HG03571 (cell line): Measurements from ENCODE around the gene CDC123.
"Not testable (repeated sequence)": the region's sequence is repeated elsewhere in the genome, so short reads cannot be mapped to it uniquely, and the experiment has no call there.

Experiments used
- ATAC-seq: cut with Tn5 transposase; IDR thresholded peaks from one replicate; pipeline ENCODE4 v1.9.1; 2021; ENCODE audit not compliant: unreplicated experiment

The CDC123 gene

DNA sequence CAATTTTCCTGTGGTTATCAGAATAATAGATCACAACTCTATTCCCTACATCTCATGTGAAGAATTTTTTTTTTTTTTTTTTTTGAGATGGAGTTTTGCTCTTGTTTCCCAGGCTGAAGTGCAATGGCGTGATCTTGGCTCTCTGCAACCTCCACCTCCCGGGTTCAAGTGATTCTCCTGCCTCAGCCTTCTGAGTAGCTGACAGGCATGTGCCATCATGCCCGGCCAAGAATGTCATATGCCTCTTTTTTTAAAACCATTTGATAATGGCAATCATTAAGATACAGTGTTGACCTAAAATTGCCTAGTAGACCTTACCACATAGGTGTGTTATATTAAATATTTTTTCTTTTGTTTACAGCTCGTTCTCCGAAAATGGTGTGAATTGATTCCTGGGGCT is 38.7 kb downstream of the CDC123 start:
- not testable (repeated sequence) for ATAC-seq

GRCh38 chr10:12235116-12235694 is 39.2 kb downstream of the CDC123 start:
- no peak for ATAC-seq

- ATAC-seq, result no peak
These were observed 39.8 kb downstream of the CDC123 start for GRCh38 chr10:12235796-12236195.

DNA sequence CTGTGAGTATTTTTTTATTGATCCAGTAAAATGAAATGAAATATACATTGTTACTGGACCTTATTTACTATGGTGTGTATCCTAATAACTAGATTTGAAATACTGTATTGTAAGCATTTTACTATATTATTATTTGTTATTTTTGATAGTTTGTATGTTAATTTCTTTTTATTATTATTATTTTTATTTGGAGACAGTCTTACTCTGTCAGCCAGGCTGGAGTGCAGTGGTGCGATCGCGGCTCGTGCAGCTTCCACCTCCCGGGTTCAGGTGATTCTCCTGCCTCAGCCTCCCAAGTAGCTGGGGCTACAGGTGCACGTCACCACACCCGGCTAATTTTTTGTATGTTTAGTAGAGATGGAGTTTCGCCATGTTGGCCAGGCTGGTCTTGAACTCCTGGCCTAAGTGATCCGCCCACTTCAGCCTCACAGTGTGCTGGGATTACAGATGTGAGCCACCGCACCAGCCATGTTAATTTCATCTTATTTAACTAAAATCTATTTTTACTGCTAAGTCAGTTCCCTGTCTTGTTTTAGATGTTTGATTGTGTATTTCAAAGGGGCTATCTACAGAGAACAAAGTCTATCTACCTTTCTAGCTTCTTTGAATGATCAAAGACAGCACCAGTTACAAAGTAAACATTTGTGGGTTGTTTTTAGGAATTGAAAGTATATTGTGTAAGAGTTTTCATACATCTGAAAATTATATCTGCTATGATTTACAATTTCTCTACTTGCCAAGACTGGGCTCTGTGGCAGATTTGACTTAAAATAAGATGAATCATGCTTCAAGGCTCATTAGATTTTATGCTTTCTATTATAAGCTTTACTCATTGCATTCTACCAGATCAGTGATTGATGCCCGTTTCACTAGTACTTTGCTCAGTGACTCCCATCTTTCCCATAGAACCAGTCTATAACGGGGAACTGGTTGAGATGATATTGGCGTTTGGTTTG is 41.6 kb downstream of the CDC123 start:
- no peak for ATAC-seq

DNA sequence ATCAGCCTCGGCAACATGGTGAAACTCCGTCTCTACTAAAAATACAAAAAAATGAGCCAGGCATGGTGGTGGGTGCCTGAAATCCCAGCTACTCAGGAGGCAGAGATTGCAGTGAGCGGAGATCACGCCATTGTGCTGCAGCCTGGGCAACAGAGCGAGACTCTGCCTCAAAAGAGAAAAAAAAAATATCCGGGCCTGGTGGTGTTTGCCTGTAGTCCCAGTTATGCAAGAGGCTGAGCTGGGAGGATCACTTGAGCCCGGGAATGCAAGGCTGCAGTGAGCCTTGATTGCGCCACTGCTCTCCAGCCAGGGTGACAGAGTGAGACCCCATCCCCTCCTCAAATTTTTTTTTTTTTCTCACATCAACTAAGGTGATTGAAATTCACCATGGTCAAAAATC is 42.8 kb downstream of the CDC123 start:
- no peak for ATAC-seq

DNA sequence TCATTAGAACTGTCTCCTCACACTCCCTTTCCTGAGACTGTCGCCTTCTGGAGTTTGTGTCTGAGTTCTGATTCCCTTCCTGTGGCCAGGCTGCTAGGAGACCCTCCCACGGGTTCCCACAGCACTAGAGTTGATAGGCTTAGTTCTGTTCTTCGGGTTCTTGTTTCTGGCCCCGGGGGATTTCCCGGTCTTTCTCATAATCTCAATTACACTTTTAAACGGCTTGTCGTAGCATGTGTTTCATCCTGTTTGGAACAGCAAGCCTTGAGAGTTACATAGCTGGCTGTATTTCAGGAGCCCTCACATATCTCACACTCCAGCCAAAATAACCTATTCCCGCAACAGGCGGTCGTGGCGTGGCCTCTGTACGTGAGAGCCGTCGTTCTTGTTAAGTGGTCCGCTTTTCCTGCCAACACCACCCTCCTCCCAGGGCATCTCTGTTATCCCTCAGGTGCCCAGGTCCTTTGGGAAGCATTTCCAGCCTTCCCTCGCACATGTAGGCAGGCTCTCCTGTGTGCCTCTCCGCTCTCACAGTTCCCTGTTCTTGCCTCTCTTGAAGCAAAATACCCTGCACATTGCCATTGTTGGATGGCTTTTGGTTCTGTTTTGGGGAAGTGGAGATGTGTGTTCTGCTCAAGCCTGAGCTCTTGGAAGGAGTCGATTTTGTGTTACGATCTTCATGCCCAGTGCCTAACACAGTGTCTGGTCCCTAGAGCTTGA is 46.0 kb downstream of the CDC123 start:
- no peak for ATAC-seq

DNA sequence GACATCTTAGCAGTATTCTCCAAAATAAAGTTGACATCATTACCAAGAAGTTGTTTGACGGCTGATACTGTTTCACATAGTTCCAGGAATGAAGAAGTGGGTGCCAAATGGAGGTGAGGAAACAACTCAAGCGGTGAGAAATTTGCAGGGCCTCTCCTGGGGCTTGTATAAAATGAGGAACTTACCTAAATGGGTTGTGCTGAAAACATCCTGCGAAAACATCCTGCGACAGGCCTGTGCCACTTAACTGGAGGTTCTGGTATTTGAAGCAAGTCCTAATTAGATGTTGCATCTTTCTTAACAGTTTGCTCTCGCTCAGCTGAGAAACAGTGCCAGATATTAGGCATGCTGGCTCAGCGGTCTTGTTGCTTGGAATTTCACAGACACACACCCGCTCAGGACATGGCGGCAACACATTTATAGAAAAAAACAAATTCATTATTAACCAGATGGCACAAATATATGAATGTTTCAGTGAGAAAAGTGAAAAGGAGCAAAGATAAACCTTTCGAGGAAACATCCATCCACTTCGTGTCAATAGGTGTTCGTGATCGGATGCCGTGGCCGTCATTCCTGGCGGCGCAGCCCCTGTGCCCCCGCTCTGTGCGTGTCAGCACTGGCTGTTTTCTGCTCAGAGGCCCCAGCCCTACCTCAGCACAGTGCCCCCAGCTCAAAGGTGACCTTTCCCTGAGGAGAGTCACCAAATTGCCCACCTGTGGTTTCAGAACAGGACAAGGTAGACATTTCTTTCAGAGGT is 48.1 kb downstream of the CDC123 start:
- no peak for ATAC-seq

GRCh38 chr10:12250181-12250580 is 54.2 kb downstream of the CDC123 start:
- ATAC-seq, result no peak

DNA sequence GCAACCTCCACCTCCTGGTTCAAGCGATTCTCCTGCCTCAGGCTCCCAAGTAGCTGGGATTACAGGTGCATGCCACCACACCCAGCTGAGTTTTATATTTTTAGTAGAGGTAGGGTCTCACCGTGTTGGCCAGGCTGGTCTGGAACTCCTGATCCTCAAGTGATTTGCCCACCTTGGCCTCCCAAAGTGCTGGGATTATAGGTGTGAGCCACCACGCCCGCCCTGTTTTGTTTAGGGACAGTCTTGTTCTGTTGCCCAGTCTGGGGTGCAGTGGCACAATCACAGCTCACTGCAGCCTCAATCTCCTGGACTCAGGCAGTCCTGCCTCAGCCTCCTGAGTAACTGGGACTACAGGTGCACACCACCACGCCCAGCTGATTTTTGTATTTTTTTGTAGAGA is 54.7 kb downstream of the CDC123 start:
- not testable (repeated sequence) for ATAC-seq

GRCh38 chr10:12251581-12251980 is 55.6 kb downstream of the CDC123 start:
- no peak for ATAC-seq

DNA sequence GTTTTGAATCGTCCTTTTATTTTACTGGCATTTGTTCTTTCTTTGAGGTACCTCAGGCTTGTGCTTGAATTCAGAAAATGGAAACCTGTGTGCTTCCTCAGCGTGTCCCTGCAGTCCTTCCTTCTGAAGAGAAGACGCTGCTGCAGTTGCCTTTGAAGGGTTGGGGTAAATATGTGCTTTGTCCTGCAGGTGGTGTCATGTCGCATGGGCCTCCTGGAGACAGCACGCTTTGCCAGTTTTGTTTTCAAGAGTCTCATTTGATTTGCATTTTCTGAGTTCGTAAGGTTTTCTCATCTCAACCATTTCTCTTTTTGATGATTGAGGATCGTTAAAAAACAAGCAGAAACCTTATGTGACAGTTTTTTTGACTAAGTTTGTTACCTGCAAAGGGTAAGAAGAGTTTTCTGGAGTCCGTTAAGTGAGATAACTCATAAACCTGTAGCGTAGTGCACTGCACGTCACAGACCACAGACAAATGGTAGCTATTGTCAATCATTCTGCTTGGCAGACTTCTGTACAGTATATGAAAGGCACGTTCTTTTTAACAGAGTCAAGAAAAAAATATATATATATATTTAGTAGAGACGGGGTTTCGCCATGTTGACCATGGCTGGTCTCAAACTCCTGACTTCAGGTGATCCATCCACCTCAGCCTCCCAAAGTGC is 57.0 kb downstream of the CDC123 start:
- ATAC-seq, result no peak

DNA sequence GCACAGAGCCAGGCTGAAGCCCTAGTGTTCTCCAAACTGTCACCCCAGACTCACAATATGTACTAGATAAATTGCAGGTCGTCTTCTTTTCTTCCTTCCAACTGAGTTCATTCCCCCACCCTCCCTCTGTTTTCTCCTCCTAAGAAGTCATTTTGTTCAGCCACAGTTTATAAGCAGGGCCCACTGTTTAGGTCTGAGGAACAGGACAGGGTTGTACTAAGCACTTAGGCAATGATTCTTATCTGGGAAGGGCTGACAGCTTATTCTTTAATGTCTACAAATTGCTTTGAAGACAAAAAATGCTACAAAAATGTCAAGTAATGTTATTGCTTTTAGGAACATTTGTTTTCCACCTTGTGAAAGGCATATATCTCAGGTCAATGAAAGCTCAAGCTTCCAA is 59.1 kb downstream of the CDC123 start:
- no peak for ATAC-seq

GRCh38 chr10:12259988-12260387 is 64.0 kb downstream of the CDC123 start:
- ATAC-seq, result no peak

- no peak for ATAC-seq
These were observed 66.4 kb downstream of the CDC123 start for GRCh38 chr10:12262278-12262981.

DNA sequence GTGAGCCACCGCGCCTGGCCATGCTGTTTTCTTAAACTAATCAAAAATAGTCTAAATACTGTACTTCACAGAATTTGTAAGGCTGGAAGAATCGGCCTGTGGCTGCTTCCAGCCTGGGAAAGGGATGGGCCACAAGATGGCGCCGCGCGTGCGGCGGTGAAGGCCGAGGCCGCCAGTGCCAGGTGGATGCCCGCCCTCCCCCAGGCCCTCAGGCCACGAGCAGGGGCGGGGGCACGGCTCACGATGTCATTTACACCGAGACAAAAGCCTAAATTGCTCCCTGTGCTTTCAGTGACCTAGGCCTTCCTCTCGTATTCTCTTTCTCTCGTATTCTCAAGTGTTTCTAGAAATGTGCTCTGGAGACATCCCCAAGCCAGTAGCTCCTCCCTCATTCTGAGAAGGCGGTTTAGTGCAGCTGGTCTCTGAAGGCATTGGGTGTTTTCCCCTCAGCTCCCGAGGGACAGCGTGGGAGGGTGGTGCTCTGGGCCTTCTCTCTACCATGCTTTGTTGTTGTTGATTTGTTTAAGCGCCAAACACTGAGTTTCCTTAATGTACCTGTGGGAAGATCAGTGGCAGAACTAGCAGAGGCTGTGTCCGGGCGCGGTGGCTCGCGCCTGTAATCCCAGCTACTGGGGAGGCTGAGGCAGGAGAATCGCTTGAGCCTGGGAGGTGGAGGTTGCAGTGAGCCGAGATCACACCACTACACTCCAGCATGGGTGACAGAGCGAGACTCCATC is 68.4 kb downstream of the CDC123 start:
- peak; percentile 80 for ATAC-seq

DNA sequence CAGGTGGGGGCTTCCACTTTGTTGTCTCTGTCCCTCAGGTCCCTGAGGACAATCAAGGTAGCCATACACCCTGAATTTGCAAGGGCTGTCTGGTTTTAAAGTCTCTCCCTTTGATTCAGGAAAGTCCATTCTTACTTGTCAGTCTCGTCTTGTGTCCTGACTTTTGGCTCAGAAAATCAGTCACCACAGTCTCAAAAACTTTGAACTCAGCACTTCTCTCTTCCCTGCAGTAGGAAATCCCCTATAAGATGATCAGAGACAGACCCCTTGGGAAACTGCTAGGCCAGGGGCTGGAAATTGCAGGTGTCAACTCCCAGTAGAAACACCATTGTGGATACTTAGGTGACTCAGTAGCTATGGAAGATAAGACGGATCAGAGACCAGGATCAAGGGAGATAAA is 73.1 kb downstream of the CDC123 start:
- ATAC-seq, result no peak

DNA sequence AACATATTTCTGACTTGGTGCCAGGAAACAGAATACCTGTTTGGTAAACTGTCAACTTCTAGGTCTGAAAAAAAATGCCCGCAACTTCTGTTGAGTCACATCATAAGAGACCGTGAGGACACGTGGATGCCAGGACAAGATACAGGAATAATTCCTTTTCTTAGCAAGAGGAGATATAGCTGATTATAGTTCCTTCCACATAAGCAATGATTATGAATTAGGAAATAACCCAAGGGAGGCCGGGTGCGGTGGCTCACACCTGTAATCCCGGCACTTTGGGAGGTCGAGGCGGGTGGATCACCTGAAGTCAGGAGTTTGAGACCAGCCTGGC is 75.2 kb downstream of the CDC123 start:
- no peak for ATAC-seq

DNA sequence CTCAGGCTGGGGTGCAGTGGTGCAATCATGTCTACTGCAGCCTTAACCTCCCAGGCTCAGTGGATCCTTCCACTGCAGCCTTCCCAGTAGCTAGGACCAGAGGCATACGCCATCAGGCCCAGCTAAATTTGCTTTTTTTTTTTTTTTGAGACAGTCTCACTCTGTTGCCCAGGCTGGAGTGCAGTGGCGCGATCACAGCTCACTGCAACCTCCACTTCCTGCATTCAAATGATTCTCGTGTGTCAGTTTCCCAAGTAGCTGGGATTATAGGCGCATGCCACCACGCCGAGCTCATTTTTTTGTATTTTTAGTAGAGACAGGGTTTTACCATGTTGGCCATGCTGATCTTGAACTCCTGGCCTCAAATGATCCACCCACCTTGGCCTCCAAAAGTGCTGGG is 81.9 kb downstream of the CDC123 start:
- ATAC-seq, result not testable (repeated sequence)

- no peak for ATAC-seq
These were observed 83.3 kb downstream of the CDC123 start for GRCh38 chr10:12279281-12279680.
